HG03280 (cell line): ENCODE data around the gene CAPN7.
A peak's percentile ranks its signal among the peaks of the same experiment; 100 is the strongest.

Source experiments
- ATAC-seq: cut with Tn5 transposase; IDR thresholded peaks from one replicate; pipeline ENCODE4 v1.9.1; 2021; ENCODE audit warnings: mild to moderate bottlenecking, moderate library complexity; ENCODE audit not compliant: unreplicated experiment

Gene CAPN7

DNA sequence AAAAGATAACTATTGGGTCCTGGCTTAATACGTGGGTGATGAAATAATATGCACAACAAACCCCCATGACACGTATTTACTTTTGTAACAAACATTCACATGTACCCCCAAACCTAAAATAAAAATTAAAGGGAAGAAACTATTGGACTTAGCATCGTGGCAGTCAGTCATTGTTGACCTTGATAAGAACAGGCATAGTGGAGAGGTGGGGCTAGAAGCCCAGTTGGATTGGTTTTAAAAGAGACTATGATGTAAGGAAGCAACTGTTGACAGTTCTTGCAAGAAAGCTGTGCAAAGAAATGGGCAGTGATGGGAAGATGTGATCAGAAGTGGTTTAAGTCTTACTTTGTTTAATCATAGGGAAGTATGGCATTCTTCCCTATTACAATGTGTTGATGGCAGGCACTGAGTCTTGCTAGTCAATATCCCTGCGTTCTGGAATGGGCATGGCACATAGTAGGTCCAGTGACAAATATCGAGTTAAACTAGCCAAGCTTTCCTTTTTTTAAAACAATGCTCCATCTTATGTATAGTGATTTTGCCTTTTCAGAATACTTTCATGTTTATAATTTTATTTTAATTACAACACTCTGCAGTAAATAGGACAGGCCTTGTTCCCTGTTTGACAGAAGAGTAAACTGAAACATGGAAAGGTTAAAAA is 37.9 kb downstream of the CAPN7 start:
- ATAC-seq = no peak

DNA sequence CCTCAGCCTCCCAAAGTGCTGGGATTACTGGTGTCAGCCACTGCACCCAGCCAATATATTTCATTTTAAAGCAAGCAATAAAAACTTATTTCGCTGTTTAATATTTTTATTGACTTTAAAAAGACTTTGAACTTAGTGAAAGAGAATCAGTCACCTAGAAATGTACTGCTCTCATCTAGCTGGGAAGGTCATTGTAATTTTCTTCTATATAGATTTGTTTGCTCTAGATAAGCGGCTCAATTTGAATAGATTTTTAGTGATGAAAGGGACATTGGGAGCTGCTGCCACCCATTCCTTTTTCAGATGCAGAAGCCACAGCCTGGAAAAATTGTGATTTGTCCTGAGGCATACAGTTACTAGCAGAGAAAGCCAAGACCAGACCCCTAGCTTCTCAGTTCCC is 40.1 kb downstream of the CAPN7 start:
- ATAC-seq = no peak

DNA sequence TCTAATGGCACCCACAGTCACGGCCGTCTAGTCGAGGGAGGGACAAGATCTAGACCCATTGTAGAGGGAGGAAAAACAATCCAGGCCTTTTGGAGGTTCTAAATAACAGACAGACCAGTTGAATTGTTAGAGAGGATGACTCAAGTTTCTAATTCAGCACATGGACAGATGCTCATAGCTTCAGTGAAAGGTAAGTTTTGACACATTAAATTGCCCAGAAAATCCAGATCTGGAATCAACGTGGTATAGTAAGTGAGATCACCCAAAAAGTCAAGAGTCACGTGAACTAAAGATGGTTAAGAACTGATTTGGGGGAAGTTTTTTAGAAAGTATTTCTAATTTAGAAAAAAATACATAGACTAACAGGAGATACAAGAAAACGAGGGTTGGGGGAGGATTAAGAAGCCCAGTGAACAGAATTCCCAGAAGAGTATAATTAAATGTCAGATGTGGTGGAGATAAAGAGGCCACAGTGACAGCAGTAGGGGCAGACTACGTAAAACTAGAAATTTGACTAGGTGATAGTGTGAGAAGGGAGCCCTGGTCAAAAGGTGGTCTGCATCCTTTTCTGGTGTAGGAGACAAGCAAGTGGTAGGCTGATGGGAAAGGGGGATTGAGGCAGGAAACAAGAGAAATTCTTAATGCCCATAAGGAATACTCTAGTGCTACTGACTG is 47.1 kb downstream of the CAPN7 start:
- ATAC-seq = no peak

DNA sequence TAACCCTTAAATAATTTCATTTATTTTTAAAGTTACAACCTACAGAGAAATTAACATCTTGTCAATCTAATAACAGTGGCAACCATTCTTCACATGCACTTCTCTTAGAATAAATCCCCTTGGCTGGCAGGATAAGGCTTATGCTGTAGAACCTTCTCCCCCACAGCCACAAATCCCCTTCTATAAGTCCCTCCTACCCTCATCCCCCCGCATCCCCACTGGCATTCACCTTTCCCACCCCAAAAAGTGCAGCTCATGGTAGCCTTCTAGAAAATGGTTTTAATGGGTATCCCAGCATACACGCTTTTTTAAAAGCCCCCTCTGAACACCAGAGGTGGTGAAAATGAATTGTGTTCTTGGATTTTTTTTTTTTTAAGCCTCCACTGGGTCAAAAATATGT is 49.2 kb downstream of the CAPN7 start:
- no peak for ATAC-seq

DNA sequence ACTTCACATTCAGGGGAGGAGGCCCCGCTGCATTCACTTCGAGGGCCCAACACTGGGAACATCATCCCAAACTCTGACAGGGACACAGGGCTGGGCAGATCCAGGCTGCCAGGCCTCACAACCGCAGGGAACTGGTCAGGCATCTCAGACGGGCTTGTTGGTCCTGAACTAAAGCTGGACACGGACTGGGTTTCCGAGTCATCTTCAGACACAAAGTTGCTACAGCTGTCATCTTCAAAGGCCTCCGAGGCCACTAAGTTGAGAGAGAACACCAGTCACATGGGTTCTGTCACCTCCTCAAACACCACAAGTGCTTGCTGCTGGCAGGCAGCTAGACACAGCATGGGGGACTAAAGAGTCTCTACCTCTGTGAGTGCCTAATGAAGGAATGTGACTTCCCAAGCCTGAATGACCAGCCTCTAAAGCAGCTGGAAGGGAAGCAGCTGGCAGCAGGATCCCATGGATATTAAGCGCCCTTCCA is 50.9 kb downstream of the CAPN7 start:
- ATAC-seq = no peak

DNA sequence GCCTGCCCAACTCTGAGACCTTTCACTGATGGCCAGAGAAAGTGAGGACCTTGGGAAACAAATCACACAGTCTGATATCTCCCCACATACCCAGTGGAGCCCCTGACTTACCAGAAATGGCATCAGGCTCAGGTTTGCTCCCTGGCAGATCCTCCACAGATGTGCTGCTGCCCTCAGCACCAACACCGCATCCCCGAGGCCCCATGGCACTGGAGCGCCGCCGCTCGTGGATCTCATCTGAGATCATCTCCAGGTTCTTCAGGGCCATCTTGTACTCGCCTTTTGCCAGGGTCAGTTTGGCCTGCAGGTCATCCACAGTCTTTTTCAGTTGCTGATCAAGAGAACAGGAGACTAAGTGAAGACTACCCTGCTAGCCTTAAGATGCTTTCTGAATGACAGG is 52.7 kb downstream of the CAPN7 start:
- ATAC-seq = no peak

DNA sequence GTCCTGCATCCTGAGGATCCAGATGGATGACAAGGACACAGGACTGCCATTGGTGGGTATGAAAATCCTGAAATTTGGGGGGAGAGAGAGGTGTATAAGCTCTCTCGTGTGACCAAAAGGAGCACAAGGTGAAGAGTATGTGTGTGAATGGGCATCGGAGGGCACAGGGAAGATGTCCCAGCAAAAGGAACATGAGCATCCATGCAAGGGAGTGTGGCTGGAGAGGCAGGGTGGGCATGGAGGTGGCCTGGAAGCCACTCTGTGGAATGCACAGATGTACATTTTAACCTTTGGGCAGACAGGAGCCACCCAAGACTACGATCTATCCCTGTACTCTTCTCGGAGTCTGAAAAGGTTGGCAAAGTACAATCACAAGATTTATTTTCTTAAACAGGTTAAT is 54.5 kb downstream of the CAPN7 start:
- no peak for ATAC-seq

DNA sequence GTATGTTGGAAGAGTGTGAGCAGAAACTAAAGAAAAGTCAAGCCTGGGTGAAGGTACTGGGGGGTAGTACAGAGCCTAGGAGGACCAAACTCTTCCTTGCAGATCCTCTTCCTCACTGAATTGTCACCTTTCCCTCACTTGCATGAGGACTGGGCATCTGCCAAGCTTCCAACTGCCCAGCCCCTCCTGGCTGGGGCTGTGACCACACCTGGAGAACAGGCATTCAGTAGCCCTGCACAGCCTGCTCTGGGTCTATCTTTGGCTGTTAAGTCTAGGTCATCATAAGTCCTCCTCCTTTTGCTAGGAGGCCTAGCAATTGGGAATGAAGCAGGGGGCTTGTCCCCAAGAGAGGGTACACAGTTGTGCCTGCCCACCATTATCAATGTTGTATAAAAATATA is 55.2 kb downstream of the CAPN7 start:
- no peak for ATAC-seq

DNA sequence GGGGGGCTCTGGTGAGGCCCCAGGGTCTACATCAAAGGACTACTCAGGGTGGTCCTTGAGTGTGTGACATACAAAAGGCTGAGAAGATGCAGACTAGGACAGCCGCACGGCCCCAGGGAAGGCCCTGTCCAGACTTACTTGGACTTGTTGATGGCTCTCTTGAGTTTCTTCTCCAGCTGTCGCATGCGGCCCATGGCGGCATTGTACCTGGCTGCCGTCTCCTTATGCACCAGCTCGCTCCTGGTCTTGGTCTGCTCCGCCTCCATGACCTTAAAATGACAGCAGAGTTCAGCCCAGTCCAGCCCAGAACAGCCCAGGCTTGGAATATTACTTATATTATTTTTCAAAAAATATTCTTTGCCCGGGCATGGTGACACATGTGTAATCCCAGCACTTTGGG is 56.0 kb downstream of the CAPN7 start:
- ATAC-seq = no peak

DNA sequence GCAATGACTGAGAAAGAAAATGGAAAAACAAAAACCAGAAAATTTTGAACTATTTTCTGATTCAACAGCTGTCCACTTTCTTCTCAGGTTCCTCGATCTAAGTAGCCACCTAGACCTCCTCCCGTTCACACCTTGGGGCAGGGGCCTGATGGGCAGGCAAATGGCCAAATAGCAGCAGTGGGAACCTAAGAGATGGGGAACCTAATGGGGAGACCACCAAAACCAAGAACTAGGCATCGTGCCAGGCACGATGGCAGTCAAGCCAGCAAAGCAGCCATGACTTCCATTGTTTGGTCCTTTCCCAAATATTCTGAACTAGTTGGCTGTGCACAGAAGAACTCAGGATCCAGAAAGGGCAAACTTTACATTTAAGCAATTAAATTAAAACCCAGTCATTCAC is 57.1 kb downstream of the CAPN7 start:
- no peak for ATAC-seq

DNA sequence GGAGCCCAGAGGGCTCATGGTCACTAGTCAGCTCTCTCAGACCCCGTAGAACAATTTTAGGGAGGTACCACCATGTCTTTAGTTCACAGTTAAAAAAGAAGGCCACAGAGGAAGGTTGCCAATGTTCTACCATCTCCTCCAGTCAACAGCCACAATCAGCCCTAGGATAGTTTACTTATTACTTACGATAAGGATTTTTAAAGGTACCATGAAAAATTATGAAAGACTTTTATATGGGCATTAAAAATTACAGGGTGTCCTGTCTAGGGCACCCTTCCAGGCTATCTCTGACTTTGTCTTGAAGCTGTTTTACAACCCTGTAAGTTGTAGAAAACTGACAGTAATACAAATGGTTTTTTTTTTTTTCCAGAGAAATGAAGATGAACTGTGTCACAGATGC is 57.9 kb downstream of the CAPN7 start:
- ATAC-seq = no peak

DNA sequence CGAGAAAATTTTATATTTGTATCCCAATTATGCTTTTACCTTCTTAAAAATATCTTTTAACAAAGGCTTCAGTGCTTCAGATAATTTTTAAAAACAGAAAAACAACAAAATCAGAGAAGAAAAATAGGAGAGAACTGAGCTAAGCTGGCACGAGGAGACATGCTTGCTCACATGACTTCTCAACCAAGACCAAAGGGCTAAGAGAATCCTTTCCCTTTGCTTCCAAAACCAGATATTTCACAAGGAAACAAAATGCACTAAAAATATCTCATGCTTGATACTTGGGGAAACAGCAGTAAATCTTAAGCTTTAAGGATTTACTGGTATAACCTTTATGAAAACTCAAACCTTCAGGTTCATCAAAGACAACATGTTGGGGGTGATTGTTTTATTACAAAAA is 58.4 kb downstream of the CAPN7 start:
- no peak for ATAC-seq

DNA sequence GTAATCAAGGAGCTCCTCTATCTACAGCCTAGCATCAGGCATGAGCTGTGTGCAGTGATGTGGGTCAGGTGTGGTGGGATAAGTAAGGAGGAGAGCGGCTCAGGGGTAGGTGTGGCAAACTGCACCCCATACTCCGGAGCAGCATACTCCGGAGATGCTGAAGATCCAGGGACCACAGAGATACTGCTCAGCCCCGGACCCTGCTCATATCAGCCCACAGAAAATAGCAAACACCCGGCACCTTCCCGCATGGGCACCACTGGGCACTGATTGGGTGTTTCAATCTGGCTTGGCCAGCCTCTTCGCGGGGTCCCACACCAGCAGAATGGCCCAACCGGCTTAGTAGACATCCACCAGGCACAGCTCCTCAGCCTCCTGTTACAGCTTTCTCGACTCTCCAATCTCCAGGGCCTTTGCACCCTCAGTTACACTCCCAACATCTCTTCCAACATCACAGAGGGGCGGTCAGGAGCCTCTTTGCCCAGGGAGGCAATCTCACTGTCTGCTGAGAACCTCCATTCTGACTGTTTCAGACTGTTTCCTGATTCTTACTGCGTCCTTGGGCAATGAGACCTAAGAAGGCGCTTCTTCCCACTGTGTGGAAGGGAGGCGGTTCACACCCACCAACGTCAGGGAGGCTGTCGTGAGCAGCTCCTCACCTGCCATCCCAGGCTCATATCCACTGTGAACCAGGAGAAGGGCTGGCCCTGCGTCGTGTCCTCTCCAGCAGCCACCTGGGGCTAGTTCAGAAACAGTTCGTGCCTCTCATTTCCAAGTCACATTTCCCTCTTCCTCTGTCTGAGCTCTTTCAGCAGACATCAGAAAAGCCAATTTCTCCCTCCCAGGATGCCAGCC is 59.8 kb downstream of the CAPN7 start:
- no peak for ATAC-seq

DNA sequence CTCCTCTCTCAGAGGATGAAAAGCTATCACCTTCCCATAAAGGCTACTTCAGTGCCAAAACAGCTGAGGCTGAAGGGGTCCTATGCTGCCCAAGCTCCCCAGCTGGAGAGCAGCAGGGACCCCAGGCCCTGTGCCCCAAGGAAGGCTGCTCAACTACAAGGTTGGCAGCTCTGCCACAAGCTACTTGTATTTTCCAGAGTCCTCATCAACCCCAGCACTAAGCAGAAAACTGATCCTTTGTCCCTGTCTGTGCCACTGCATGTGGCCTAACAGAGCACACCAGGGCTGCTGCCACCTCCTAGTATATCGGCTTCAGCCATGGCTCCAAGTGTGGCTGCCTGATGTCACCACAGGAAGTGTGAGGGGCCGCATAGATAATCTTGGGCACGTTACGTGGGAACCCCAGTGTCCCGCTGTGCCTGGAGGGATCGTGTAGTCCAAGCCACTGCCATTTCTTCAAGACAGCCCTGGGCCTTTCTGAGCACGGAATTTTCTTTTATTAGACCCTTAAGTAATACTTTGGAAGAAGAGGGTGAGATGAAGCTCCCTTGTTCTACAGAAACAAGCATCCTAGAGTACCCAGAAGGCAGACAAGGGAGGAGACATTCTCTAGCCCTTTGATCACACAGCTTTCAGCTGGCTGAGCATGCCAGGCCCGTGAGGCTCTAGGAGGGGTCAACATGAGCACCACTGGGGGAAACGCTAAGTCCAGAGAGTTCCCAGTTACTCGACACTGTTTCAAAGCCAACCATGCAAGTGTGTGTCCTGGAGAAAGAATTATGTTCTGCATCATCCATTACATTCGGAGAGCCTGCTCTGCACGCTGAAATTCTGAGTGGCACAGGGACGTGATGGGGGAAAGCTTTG is 60.7 kb downstream of the CAPN7 start:
- ATAC-seq = no peak

DNA sequence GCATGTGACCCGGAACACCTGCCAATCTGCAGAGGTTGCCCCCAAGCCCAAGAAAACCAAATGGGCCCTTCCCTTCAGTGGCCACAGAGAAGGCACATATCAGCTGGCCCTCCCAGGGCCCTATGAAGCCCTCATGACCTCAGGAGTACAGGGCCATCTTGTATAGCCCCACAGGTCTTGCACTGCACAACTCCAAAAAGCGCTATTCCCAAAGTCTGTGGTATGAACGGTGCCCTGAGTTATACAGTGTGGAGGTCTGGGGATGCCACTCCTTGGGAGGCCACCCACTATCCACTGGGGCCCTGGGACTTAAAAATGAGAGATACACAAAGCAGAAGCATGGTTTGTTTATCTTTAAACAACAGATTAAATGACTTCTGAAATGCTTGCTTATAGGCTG is 61.5 kb downstream of the CAPN7 start:
- no peak for ATAC-seq

DNA sequence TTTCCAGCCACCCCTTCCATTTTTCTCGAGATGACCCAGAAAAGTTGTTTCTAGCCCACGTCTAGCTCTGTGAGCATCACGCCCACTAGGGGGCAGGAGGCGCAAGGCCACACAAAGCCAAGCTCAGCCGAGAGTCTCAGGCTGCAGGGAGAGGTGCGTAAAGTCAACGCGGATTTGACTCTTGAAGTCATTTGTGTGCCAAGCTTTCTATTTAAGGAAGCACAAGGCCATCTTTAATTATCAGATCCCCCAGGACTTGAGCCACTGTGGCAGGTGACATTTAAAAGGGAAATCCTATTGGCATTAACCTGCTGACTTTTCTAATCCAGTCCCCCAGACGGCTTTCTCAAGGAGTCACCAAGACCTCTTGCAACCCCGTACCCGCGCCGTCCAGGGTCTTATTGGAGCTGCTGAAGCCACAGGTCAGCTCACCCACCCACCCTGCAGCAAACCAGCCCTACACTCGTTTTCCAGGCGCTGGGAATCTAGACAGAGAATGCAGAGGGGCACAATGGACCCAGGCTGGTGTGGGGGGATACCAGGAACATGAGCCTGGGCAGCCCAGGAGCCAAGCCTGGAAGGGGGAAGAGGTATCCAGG is 62.1 kb downstream of the CAPN7 start:
- peak; percentile 36 for ATAC-seq

DNA sequence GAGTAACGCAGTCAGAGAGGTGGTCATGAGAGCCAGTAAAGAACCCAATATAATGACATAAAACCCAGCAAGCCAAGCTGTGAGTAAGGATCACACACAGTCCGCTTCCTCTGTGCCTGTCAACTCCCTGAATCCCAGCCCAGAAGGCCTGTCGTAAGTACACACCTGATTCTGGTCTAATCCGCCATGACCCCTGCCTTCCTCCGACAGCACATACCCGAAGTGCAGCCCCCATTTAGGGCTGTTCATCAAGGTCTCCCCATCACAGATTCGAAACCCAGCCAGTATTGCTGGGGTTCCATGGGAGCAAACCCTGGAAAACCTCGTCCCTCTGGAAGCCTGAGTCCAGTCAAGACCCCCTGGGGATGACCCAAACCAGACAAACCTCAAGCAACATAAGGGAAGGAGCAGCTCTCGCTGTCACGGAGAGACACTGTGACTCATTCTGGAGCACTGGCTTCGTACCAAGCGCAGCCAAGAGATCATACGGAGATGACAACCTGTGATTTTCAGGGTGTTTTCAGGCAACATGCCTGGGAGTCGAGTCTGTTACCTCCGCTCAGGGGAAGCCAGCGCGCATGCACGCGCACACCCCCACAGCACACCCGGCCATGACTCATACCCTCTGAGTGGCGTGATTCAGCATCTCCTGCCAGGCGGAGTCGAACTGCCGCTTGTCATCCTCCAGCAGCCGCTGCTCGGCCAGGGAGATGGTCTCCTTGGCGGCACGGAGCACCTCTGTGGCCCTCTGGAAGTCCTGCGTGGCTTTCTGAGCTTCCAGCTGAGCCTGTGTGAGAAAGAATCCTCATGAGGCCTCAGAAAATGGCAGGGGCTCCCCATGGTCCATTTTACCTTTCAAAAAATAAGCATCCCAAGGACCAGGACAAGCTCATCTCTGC is 63.3 kb downstream of the CAPN7 start:
- ATAC-seq = peak; percentile 58

DNA sequence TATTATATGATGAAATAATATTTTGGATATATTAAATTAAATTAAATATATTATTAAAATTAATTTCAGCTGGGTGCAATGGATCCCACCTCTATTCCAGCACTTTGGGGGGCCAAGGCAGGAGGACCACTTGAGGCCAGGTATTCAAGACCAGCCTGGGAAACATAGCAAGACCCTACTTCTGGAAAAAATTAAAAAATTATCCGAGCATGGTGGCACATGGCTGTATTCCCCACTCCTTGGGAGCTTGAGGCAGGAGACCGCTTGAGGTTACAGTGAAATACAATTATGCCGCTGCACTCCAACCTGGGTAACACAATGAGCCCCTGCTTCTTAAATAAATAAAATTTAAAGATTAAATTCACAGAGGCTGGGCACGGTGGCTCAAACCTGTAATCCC is 65.0 kb downstream of the CAPN7 start:
- ATAC-seq = no peak

DNA sequence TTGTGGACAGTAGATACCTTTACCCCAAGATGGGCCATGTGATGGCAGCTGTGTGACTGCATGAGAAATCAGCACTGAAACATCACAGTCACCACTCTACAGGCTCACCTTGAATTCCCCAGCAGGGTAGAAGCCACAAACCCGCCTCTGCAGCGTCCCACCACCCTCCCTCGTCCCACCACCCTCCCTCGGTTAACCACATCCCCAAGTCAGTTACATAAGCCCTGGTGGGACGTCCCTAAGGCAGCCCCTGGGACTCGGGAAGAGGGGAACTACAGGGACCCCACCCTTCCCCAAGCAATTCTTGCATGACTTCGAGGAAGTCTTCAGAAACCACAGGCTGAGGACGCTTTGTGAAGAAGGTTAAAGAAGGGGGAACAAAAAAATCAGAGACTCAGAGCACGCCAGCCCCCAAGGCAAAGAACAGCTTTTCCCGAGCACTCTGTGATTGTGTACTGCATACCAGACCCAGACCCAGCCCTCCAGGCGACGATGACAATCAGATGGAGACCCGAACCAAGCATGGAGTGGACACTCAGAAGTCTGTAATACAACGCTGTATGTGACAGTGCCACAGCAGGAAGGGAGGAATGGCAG is 65.8 kb downstream of the CAPN7 start:
- ATAC-seq = peak; percentile 45
